ENCODE measurements around the gene APBB3. TPM values are rescaled to one million over a fixed set of nuclear protein-coding genes. Genes with fewer than 3 reads are reported as not detected.
A peak's percentile ranks its signal among the peaks of the same experiment; 100 is the strongest.

APBB3 gene, protein sequence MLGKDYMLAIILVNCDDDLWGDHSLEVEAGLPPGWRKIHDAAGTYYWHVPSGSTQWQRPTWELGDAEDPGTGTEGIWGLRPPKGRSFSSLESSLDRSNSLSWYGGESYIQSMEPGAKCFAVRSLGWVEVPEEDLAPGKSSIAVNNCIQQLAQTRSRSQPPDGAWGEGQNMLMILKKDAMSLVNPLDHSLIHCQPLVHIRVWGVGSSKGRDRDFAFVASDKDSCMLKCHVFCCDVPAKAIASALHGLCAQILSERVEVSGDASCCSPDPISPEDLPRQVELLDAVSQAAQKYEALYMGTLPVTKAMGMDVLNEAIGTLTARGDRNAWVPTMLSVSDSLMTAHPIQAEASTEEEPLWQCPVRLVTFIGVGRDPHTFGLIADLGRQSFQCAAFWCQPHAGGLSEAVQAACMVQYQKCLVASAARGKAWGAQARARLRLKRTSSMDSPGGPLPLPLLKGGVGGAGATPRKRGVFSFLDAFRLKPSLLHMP
- total RNA-seq, result 10 to 100 TPM; 44.0 to 44.9 (median 44.4) TPM
- 30.5 TPM for total RNA-seq (2013)

DNA sequence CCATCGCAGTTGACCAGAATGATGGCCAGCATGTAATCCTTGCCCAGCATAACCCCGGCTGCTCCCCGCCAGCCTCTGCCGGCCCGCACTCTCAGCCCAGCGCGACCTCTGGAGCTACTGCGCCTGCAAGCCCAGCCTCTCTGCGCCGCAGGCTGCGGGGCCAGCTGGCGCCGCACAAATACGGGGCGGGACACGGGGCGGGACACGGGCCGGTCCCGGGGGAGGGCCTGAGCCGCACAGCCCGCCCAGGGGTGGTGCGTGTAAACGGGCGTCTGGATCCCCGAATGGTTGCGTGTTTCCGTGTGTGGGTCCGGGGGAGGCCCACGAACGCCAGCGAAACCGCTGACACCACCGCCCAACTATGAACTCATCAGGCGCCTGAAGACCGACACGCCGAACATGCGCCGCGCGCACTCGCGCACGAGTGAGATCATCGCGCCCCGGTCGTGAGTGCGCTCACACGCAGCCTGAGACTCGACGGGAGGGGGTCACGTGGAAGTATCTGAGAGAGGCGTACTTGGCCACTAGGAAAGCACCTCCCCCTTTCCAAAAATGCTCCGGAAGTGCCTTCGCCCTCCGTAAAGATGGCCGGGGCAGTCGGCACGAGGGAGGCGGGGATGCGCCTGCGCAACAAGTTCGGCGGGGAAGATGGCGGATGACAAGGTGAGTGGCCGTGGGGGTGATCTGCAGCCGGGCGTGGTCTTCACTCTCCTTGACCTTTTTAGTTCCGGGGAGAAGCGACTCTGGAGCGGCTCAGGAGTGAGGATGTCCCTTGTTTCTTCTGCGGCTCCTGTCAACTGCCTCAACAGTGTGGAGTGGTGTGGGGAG is at the start of gene APBB3, which contains the start of gene SLC35A4:
APBB3 (minus strand) TSS at position 403 of the 828 bp plus-strand sequence; CDS start at position 50, 353 bp downstream.
SLC35A4 (plus strand) TSS at position 633 of the 828 bp plus-strand sequence. CDS start 2,342 bp downstream, outside the sequence.
- Histone ChIP-seq H3K27ac (ENCODE audit: low read length) (peak within 1 kb of the TSS; percentile 94), H3K4me1 (ENCODE audit: control insufficient read depth, insufficient read depth, low read length) (peaks cover 32% of the 10 kb centered on the region), H3K36me3 (ENCODE audit: control insufficient read depth, insufficient read depth, low read length) (peaks cover 17% of the 10 kb centered on the region), H3K4me3 (ENCODE audit: low read length) (peak within 1 kb of the TSS; percentile 89), H3K9me3 (ENCODE audit: control insufficient read depth, insufficient read depth, low read length) (no peaks in the 10 kb centered on the region), H3K27me3 (ENCODE audit: control insufficient read depth, insufficient read depth, low read length) (no peaks in the 10 kb centered on the region)
- no peaks in the 10 kb centered on the region for H3K36me3 Mint-ChIP-seq
- intact Hi-C loops (cut with micrococcal nuclease), result loop anchor here (1.0 to 2.0 kb wide), 7 partner anchors 8 to 163 kb away; partner anchors contain the start of genes ANKHD1, EIF4EBP3, IK and NDUFA2
- WGBS (ENCODE audit: insufficient coverage), result under 1% methylated on average over 74 of the region's 74 CpGs
- no peak for TF ChIP-seq CTCF (IDR thresholded peaks at IDR 0.05)
- peaks cover 50 to 60% of the 10 kb centered on the region in 2 donors for H3K4me1 Mint-ChIP-seq
- H3K27me3 Mint-ChIP-seq (ENCODE audit: low read depth in 2 of 2), result no peaks in the 10 kb centered on the region
- H3K9me3 Mint-ChIP-seq, result no peaks in the 10 kb centered on the region
- DNase-seq (peak; percentile 97 to 100), ATAC-seq (peak; percentile 86 to 96 (median 87))
- peak within 1 kb of the TSS; percentile 94 to 96 for H3K27ac Mint-ChIP-seq
- H3K4me3 Mint-ChIP-seq, result peak within 1 kb of the TSS; percentile 99

DNA sequence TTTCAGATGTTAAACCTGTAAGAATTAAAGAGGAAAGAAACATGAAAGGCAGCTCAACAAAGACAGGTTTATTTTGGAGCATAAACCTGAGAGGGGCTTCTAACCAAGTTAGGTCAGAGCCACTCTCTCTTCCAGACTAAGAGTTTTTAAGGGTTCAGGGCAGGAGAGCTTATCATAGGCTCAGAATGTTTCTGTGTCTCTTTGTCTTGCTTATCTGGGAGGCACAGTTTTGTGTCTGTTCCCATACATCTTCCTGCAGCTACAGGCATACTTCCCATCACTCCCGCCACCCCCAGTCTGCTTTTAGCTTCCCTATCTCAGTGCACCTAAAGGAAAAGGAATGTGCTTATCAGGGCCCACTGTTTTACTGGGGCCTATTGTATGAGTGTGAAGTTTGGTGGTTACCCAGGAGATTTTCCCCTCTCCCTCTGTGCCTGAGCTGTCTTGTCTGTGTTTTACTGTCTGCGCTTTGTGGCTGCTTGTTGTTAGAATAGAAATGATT is 46.7 kb upstream of the APBB3 start:
- no peak for DNase-seq
- WGBS (ENCODE audit: insufficient coverage), result 50% methylated on average over 1 of the region's 2 CpGs
- no peak overlapping the region for H3K4me3 ChIP-seq (ENCODE audit: low read length)
- peaks cover 5% of the 10 kb centered on the region for H3K4me1 ChIP-seq (ENCODE audit: control insufficient read depth, insufficient read depth, low read length)
- Mint-ChIP-seq H3K27ac (no peak overlapping the region), H3K9me3 (no peaks in the 10 kb centered on the region), H3K4me3 (no peak overlapping the region), H3K4me1 (peaks cover 4 to 9% of the 10 kb centered on the region in 2 donors), H3K27me3 (ENCODE audit: low read depth in 2 of 2) (peaks cover 10 to 26% of the 10 kb centered on the region in 2 donors), H3K36me3 (no peaks in the 10 kb centered on the region)
- no peak overlapping the region for H3K27ac ChIP-seq (ENCODE audit: low read length)
- no peaks in the 10 kb centered on the region for H3K36me3 ChIP-seq (ENCODE audit: control insufficient read depth, insufficient read depth, low read length)
- no peaks in the 10 kb centered on the region for H3K27me3 ChIP-seq (ENCODE audit: control insufficient read depth, insufficient read depth, low read length)
- no peak for ATAC-seq
- no peaks in the 10 kb centered on the region for H3K9me3 ChIP-seq (ENCODE audit: control insufficient read depth, insufficient read depth, low read length)
- TF ChIP-seq CTCF (IDR thresholded peaks at IDR 0.05), result no peak
- intact Hi-C loops (cut with micrococcal nuclease), result no loop called here

DNA sequence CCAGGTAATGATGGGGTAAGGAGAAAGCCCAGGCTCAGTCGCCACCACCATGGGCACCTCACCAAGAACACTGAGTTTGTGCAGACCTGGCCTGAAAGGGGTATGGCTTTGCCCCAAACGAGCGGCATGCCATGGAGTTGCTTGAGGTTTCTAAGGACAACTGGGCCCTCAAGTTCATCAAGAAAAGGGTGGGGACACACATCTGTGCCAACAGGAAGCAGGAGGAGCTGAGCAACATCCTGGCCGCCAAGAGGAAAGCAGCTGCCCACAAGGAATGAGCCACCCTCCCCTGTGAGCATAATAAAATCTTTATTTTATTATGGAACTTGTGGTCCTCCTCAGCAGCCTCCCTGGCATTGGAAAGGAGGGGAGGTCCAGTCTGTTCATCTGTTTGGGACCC is 44.7 kb upstream of the APBB3 start:
- Histone ChIP-seq H3K27me3 (ENCODE audit: control insufficient read depth, insufficient read depth, low read length) (no peaks in the 10 kb centered on the region), H3K27ac (ENCODE audit: low read length) (no peak overlapping the region), H3K4me3 (ENCODE audit: low read length) (no peak overlapping the region), H3K36me3 (ENCODE audit: control insufficient read depth, insufficient read depth, low read length) (no peaks in the 10 kb centered on the region), H3K4me1 (ENCODE audit: control insufficient read depth, insufficient read depth, low read length) (peaks cover 5% of the 10 kb centered on the region), H3K9me3 (ENCODE audit: control insufficient read depth, insufficient read depth, low read length) (no peaks in the 10 kb centered on the region)
- Mint-ChIP-seq H3K4me3 (no peak overlapping the region), H3K36me3 (no peaks in the 10 kb centered on the region), H3K9me3 (no peaks in the 10 kb centered on the region), H3K27ac (no peak overlapping the region), H3K27me3 (ENCODE audit: low read depth in 2 of 2) (peaks cover 10 to 26% of the 10 kb centered on the region in 2 donors), H3K4me1 (peaks cover 4 to 9% of the 10 kb centered on the region in 2 donors)
- intact Hi-C loops (cut with micrococcal nuclease), result no loop called here
- WGBS (ENCODE audit: insufficient coverage), result 38% methylated on average over 4 of the region's 4 CpGs
- DNase-seq (no peak), ATAC-seq (no peak)
- no peak for TF ChIP-seq CTCF (IDR thresholded peaks at IDR 0.05)
